HG03342 (cell line): Measurements from ENCODE around the gene BRIX1.
A peak's percentile ranks its signal among the peaks of the same experiment; 100 is the strongest.
"Not testable (repeated sequence)": the region's sequence is repeated elsewhere in the genome, so short reads cannot be mapped to it uniquely, and the experiment has no call there.

Experiments used
- ATAC-seq: cut with Tn5 transposase; IDR thresholded peaks from one replicate; pipeline ENCODE4 v1.9.1; 2021; ENCODE audit warnings: mild to moderate bottlenecking, moderate library complexity; ENCODE audit not compliant: unreplicated experiment

BRIX1 gene

DNA sequence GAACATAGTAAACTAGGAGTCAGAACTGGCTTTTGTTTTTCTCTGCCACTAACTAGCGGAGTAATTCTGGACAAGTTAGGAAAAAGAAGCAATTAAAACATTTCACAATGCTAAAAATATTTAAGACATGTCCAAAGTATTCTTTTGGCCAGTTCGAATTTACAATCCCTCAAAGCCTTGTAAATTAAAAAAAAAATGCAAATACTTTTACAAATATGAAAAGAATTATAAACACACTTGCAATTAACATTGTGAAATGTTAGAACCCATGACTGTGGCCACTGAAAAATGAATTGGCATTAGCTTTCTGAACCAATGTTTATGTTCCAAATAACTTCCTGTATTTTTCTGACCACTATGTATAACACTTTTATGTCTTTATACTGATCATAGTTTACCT lies 2.4 kb upstream of the BRIX1 start:
- ATAC-seq = no peak

DNA sequence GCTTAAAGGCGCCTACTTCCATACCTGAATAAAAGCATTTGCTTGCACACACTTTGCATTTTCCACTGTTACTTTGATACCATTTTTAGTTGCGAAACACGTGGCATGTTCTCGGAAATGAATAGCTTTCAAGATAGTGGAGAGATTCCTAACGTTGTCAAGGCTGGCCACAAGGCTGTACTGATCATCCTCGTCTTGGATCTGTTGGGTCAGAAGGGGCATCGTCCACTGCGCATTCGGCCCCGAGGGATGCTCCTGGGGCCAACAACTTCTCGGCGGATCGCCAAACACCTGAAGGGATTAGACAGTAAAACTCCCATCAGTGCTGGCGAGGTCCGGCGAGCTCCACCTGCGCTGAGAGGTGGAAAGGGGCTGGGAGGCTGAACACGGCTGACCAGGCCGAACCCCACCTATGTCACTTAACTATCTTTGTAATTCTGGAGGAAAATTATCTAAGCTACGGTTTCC lies 806 bp upstream of the BRIX1 start:
- ATAC-seq = peak; percentile 13

DNA sequence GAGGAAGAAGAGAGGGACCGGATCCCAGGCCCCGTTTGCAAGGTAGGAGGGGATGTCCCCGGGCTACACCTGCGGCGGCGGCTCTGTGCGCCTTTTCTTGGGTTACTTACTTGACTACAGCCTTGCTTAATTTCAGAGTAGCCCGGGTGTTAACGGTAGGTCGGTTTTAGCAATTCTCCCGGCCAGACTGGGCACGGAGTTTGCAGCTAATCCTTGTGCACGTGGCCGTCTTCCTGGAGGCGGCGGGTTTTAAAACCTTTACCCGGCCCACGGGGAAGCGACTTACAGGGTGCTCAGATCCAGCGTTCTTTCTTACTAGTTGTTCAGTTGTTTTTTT lies 313 bp downstream of the BRIX1 start:
- peak; percentile 13 for ATAC-seq

DNA sequence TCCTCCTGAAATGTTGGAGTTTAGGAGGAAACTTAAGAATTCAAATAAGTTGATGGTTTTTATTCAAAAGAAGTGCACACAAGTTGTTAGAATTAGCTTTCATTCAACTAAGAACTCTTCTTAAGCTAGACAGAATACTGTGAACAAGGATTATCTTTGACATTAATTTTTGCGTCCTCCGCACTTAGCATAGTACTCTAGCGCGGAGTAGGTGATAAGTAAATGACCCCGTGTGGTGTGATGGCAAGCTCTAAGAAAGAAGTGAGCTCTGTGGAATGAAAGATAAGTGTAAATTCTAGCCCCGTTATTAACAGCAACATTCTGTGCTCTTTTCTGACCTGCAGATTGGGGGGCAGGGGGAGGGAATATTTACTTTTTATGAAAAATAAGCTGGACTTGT lies 1.0 kb downstream of the BRIX1 start:
- no peak for ATAC-seq

GRCh38 chr5:34918025-34918424 lies 2.5 kb downstream of the BRIX1 start:
- ATAC-seq = no peak

DNA sequence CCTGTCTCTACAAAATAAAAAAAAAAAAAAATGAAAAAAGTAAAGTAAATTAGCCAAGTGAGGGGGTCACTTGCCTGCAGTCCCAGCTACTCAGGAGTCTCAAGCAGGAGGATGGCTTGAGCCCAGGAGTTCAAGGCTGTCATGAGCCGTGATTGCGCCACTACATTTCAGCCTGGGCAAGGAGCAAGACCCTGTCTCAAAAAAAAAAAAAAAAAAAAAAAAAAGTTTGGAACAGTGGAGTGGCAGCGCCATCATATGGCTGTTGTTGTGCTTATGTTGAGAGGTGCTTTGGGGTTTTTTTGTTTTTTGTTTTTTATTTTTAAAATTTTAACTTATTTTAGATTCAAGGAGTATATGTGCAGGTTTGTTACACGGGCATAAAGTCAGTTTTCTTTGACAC lies 3.6 kb downstream of the BRIX1 start:
- no peak for ATAC-seq

DNA sequence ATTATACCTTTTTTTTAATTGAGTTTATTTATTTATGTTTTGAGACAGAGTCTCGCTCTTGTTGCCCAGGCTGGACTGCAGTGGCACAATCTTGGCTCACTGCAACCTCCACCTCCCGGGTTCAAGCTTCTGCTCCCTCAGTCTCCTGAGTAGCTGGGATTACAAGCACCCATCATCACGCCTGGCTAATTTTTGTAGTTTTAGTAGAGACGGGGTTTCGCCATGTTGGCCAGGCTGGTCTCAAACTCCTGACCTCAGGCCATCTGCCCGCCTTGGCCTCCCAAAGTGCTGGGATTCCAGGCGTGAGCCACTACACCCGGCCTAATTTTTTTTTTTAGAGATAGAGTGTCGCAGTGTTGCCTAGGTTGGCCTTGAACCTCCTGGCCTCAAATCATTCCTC lies 7.7 kb downstream of the BRIX1 start:
- ATAC-seq = not testable (repeated sequence)

DNA sequence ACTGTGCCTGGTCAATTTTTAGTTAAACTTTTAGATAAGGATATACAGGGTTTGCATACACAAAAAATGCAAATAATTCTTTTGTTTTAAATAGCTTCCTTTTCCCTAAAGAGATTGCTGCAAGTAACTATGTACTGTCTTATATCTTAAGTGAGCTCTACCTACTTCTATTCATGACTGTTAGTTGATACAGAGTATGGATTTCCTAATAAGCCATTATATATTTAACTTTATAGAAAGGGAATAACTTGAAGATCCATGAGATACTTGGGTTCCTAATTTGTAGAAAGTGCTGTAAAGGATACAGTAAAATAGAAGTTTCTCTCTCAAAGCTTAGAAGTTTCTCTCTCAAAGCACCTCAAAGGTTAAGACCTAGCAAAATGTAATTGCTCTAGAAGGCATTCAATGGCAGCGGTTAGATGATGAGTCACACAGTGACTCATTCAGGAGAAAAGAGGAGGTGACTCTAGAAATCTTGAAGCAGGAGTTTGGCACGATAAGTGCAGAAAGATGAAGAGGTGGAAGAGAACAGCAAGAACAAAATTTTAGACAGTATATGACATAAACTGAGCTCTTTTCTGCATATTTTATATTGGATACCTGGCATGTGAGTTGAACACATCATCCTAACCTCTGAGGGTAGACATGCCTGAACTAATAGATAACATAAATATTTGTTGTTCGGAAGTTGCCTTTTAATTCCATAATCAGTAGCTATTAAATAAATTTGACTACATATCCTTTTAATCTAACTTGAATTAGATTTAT lies 8.4 kb downstream of the BRIX1 start:
- peak; percentile 68 for ATAC-seq

DNA sequence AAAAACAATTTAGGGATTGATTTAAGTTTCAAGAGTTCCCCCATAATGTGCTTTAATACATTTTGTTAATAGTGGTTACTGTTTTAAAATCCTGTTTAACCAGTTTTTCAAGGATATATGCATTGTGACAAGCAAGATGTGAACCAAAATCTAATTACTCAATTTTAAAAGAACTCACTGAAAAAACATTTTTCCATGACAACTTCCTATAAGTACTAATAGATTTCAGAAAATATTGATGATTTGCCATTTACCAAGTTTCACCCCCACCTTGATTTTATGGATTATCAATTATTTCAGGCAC lies 8.9 kb downstream of the BRIX1 start:
- no peak for ATAC-seq

DNA sequence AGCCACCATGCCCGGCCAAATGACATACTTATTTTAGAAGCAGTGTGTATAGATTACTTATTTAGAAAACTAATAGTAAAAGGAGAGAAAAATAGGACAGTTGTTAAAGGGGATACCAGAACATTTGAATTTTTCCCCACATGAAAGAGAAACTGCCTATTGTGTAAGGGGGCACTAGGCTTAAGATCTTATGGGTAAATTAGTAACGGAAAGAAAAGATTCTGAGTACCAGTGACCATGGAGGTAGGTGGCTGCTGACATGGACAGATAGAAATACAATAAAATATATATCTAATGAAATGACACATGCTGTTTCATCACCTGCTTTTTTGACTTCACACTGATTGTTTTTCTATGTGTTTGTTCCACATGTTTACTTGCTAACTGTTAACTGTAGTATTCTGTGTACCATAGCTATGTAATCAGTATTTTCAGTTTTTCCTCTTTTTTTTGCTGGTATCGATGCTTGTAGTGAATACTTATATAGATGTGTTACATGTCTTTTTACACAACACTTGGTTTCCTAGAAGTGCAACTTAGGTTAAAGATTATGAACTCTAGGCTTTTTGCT lies 10.9 kb downstream of the BRIX1 start:
- ATAC-seq = no peak

DNA sequence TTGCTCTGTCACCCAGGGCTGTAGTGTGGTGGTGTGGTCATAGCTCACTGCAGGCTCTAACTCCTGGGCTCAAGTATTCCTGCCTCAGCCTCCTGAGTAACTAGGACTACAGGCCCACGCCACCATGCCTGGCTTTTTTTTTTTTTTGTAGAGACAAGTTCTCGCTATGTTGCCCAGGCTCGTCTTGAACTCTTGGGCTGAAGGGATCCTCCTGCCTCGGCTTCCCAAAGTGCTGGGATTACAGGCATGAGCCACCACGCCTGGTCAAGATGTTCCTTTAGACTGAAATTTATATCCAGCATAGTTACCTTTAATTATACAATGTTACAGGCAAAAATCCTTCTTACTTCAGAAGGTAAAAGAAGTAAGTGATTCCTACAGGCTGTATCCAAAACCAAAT lies 12.3 kb downstream of the BRIX1 start:
- ATAC-seq = no peak

- ATAC-seq = no peak
These were observed 12.8 kb downstream of the BRIX1 start for GRCh38 chr5:34928267-34928666.

GRCh38 chr5:34929134-34929719 lies 13.7 kb downstream of the BRIX1 start, which contains the start of gene DNAJC21:
Gene DNAJC21 (plus strand): TSS chr5:34929559. CDS start chr5:34929820, 261 bp downstream.
- peak; percentile 90 for ATAC-seq

GRCh38 chr5:34929720-34930461 lies 14.4 kb downstream of the BRIX1 start:
- ATAC-seq = peak; percentile 71

GRCh38 chr5:34930462-34930844 lies 14.9 kb downstream of the BRIX1 start:
- no peak for ATAC-seq

GRCh38 chr5:34930870-34931269 lies 15.4 kb downstream of the BRIX1 start:
- no peak for ATAC-seq

DNA sequence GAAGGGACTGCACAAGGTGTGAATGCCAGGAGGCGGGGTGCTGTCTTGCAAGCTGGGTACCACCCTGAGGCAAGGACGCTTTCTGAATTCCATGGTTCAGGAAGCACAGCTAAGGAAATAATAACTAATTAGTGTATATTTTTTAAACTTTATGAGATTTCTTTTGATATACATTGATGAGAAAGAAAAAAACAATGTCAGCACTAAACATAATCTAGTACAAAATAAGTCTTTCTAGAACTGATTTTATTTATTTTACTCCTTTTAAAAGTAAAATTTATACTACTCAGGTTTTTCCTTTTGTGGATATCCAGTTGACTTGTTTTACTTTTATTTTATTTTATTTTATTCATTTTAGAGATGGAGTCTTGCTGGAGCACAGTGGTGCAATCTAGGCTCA lies 17.4 kb downstream of the BRIX1 start:
- no peak for ATAC-seq

- ATAC-seq = no peak
These were observed 26.4 kb downstream of the BRIX1 start for GRCh38 chr5:34941936-34942335.

DNA sequence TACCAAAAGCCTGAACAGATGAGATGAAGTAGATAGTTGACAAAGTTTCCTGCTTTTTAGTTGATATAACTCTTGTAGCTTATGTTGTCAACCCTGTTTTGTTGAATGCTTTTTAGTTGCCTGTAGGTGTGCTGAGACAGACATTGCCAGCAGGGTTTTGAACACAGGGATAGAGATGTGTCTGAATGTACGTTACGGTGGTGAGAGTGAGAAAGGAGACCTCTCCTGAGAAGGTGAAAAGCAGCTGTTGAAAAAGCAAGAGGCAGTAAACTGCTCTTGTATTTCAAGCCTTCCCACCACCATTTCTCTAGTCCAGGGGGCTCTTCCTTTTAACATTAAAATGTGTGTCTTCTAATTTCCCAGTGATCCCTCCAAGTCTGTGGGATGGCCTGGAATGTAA lies 28.5 kb downstream of the BRIX1 start:
- no peak for ATAC-seq

DNA sequence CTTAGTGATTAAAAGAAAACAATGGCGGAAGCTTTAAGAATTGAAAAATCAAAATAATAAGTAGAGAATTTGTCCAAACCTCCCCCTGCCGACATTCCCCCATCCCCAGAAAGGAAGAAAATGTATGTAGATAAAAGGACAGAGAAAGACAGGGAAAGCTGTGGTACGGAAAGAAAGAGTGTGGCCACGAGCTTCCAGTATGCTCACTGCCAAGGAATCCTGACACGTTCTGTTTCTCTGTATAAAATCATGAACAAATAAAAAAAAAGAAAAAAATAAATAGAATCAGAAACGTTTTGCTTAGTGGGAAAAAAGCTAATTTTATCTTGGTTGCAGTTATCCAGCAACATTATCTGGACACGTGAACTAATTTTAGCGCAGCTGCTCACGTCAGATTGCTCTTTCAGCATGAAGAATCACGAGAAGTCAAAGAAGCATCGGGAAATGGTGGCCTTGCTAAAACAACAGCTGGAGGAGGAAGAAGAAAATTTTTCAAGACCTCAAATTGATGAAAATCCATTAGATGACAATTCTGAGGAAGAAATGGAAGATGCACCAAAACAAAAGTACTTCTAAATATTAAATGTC lies 29.0 kb downstream of the BRIX1 start:
- no peak for ATAC-seq

GRCh38 chr5:34957321-34957720 lies 41.8 kb downstream of the BRIX1 start:
- no peak for ATAC-seq
